NOMO-1 (cell line): Measurements from ENCODE around the gene EDA2R.

ENCODE experiments used
- DNase-seq, 2 experiments: peaks; one replicate each; lab custom pipeline; 2025; ENCODE audit not compliant: unreplicated experiment in 2 of 2; lab: John Stamatoyannopoulos, UW

EDA2R gene, protein sequence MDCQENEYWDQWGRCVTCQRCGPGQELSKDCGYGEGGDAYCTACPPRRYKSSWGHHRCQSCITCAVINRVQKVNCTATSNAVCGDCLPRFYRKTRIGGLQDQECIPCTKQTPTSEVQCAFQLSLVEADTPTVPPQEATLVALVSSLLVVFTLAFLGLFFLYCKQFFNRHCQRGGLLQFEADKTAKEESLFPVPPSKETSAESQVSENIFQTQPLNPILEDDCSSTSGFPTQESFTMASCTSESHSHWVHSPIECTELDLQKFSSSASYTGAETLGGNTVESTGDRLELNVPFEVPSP

DNA sequence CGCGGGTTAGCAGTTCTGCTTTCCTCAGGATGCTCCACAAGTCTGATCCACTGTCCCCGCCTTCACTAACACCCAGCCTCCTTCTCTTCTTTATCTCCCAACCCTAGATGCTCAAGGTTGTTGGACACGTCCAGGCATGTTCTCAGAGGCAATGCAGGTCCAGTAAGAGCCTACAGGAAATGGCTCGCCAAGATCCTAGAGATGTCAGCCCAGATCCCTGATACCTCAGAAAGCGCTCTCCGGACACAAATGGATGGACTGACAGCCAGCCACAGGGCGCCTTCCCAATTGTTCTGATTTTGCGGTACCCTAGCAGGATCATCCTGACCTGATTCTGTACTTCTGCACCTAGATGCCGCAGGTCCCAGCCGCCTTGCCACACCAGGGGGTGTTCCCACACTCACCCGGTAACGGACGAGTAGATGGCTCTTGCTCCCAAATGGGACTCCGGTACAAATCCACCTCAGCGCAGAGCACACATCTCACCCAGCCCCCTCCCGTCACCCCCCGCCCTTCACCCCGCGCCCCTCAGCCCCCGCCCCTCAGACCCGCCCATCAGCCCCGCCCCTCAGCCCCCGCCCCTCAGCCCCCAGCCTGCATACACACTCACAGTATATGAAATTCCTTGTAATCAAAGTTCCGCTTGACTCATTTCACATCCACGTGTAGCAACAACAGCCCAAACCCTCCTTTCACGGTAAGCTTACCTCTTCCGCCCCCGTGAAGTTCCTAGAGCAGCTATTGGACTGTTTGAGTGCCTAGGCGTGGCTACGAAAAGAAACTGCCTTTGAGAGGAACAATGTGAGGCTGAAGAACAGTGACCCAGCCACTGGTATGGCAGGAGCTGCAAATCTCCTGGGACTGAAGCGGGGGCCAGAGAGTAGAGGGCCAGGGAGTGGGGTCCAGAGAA is at the start of gene EDA2R:
EDA2R (minus strand) TSS at position 488 of the 910 bp plus-strand sequence. CDS start 23,058 bp downstream, outside the sequence.
- DNase-seq: no peak

DNA sequence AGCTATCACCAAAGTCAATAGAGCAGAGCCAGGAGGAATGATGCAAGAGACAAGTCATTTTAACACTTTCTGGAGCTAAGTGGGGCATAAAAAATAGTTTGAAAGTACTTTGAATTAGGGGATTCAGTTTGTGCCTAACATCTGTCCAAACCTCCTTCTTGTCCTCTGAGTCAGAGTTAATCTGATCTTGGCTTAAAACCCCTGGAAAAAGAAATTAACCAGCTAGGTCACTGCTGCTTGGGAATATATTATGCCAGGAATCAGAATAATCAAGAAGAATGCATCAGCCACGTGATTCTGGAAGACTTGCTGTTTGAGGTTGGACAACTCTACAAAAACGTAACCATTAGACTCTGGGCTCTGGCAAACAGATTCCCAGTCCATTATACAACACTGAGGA is 45.3 kb upstream of the EDA2R start:
- no peak for DNase-seq

- DNase-seq: no peak
Measured at GRCh38 chrX:66680451-66680850, 41.6 kb upstream of the EDA2R start.

- DNase-seq: no peak
Measured at GRCh38 chrX:66677430-66677829, 38.6 kb upstream of the EDA2R start.

DNA sequence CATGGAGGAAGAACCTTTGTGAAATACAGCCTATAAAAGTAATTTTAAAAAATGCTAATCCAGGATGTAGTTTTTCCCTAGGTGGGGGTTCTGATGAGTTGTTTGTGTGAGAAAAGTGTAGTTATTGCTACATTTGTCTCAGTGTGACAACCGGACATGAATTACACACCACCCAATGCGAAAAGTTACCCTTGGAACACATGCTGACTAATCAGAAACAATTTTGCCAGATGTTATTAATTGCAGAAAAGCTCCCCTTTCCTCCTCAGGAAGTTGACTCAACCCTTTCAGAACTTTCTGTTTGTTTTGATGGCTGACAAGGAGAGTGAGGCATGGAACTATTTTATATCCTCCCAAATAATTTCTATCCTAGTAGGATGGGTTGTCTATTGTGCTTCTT is 38.1 kb upstream of the EDA2R start:
- no peak for DNase-seq

DNA sequence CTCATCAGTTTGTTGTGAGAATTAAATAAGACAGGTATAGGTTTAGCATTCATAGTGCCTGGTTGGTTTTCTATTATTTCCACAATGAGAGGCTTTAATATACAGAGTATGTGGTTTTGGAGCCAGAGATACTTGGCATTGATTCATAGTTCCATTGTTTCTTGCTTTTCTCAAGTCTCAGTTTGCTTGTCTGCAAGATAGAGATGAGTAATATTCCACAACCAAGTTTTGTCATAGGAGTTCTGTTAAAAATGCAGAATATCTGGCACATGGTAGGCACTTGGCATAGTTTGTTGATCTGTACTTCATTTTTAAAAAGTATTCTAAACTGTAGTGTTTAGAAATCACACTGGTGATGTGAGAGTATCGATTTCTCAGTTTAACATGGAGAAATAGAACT is 37.5 kb upstream of the EDA2R start:
- no peak for DNase-seq

- no peak for DNase-seq
Measured at GRCh38 chrX:66675541-66675940, 36.7 kb upstream of the EDA2R start.

GRCh38 chrX:66674506-66674905 is 35.6 kb upstream of the EDA2R start:
- DNase-seq: no peak

DNA sequence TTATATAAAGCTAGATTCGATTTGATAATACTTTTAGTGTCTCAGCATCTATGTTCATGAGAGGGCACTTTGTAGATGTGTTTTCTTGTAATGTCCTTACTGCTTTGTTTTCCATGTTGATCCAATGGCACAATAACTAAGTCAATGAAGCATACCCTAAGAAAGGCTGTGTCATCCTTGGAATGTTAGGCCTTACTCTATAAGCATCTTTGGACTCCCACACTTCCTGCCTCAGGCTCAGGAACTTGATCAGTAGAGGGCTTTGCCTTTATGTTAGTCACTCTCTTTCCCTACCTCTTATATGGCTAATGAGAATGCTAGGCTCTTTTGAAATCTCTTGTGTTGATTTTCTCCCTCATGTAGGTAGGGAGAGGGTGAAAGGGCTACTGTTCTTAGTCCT is 33.2 kb upstream of the EDA2R start:
- DNase-seq: no peak

DNA sequence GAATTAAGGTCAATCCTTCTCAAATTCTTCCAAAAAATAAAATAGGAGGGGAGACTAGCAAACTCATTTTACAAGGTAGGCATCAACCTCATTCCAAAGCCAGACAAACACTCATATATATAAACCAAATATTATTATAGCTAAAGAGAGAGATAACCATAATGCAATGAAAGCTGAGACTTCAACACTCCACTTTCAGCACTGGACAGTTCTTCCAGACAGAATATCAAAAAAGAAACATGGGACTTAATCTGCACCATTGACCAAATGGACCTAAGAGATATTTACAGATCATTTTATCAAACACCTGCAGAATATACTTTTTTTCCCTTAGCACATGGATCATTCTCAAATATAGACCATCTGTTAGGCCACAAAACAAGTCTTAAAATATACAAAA is 15.5 kb upstream of the EDA2R start:
- DNase-seq: no peak

DNA sequence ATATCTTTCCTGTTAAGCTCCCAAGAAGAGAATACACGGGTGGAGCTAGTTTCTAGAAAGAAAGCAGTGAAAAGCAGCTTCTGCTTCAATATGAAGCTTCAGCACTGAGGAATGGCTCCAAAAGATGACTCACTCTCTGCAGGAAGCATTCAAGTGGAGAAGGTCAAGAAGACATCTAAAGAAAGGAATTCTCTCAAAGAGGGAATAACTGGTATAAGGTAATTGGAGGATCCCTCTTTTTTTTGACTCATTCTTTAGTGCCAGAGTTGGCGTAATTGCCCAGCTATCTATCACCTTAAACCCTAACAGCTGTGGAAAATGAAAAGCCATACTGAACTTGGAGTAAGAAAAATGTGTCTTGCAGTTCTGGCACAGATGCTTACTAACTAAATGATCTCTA is 3.5 kb downstream of the EDA2R start:
- DNase-seq: no peak

GRCh38 chrX:66634272-66634671 is 4.6 kb downstream of the EDA2R start:
- no peak for DNase-seq

GRCh38 chrX:66633541-66633940 is 5.3 kb downstream of the EDA2R start:
- DNase-seq: no peak

- no peak for DNase-seq
Measured at GRCh38 chrX:66632981-66633380, 5.9 kb downstream of the EDA2R start.

GRCh38 chrX:66632473-66632872 is 6.4 kb downstream of the EDA2R start:
- DNase-seq: no peak

DNA sequence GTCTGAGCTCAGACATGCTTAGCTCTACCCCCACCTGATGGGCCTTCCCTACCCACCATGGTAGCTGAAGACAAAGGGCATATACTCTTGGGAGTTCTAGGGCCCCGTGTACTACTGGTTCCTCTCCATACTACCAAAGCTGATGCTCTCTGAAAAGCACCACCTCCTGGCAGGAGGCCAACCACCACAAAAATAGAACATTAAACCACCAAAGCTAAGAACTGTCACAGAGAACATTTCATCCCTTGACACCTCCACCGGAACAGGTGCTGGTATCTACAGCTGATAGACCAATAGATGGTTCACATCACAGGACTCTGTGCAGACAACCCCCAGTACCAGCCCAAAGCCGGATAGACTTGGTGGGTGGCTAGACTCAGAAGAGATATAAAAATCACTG is 13.4 kb downstream of the EDA2R start:
- DNase-seq: no peak

DNA sequence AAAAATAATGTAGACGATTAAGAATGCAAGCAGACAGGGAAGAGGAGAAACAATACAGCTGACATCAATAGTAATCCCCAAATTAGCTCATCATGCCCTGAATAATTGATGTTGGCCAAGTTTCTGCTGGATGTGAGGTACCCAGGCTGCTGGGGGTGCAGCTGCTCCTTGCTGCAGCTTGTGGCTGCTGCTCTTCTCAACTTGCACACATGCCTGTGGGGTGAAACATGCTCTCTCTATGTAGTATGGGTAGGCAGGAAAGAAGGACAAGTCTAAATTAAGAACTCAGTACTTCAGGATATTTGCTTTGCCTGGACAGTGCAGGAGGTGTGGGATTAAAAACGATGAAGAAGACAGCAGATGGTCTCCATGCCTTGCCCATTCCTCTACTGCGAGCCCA is 16.7 kb downstream of the EDA2R start:
- DNase-seq: no peak

GRCh38 chrX:66616944-66617343 is 21.9 kb downstream of the EDA2R start:
- no peak for DNase-seq

DNA sequence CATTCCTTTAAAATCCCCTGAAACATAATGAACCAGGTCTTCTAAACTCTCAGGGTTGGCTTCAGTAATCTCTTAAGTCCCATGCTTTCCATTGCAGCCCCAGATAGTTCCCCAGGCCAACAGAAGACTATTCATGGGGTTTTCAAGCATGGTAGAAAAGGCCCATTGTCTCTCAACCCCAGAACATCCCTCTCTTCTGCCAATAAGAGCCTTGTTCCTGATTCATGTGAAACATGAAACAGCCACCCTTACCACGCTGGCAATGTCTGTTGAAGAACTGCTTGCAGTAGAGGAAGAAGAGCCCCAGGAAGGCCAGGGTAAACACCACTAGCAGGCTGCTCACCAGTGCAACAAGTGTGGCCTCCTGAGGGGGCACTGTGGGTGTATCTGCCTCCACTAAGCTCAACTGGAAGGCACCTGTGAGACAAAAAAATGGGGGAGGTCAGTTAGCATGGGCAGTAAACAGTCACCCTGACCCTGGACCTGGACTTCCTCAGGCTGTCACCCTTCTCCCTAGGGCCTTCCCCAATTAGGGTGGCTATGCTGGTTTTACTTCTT is 36.4 kb downstream of the EDA2R start:
- no peak for DNase-seq

- peak in 1 of 2 experiments; percentile 7 for DNase-seq
Measured at GRCh38 chrX:66601522-66601921, 37.4 kb downstream of the EDA2R start.

DNA sequence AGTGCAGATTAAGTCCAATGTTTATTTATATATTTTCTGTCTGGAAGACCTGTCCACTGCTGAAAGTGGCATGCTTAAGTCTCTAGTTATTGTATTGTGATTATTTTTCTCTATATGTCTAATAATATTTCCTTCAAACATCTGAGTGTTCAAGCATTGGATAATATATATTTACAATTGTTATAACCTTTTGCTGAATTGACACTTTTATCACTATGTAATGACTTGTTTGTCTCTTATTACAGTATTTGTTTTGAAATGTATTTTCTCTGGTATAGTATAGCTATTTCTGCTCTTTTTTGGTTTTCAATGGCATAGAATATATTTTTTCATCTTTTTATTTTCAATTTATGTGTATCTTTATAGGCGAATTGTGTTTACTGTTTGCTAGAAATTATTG is 59.7 kb downstream of the EDA2R start:
- no peak for DNase-seq

DNA sequence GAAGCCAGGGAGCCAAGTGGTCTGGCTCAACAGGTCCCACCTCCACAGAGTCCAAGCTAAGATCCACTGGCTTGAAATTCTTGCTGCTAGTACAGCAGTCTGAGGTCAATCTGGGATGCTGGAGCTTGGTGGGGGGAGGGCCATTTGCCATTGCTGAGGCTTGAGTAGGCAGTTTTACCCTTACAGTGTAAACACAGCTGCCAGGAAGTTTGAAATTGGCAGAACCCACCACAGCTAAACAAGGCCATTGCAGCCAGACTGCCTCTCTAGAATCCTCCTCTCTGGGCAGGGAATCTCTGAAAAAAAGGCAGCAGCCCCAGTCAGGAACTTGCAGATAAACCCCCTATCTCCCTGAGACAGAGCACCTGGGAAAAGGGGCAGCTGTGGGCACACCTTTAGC is 84.9 kb downstream of the EDA2R start:
- no peak for DNase-seq
